Left cardiac atrium (tissue), 4 donors: ENCODE results near the gene P4HA2. TPM values are rescaled to one million over a fixed set of nuclear protein-coding genes. Genes with fewer than 3 reads are reported as not detected.
"Not testable (repeated sequence)": the region's sequence is repeated elsewhere in the genome, so short reads cannot be mapped to it uniquely, and the experiment has no call there.

Experiments used
- ATAC-seq, 2 donors: fragments of 200-7000 bp; cut with Tn5 transposase; one replicate each; pipeline ENCODE4 v1.9.1; 2020; ENCODE audit warnings: mild to moderate bottlenecking in 2 of 2, moderate library complexity in 2 of 2
- DNase-seq: peaks from one replicate; pipeline ENCODE4 v3.0.0-alpha.2; 2020
- intact Hi-C, 2 donors: fragments of 100-400 bp; cut with DNase I; formaldehyde crosslinking; loops; one replicate each; pipeline versions ENCODE4 v1.14.1 to v1.15.1; 2022 to 2023
- total RNA-seq, 2 donors: library from RNA; stranded (reverse); fragmentation: NEBNext Ultra II Directional; extraction: Animal tissue kit (Norgen Biotek cat#: 25700); gene quantifications; one replicate each; pipeline ENCODE4 v1.2.1, GENCODE V29; 2021
- donor health status: DM: no; HTN: yes; CAD: no.
- donor health status: DM: no; HTN: yes; CAD: no; lungs with severe emphysema.
- donor health status: DM: yes; HTN: yes; CAD: no.
- donor health status: Dilated cardiomyopathy.

The P4HA2 gene
- total RNA-seq, 2 donors from 2014 or later = 60.2 to 78.4 TPM

DNA sequence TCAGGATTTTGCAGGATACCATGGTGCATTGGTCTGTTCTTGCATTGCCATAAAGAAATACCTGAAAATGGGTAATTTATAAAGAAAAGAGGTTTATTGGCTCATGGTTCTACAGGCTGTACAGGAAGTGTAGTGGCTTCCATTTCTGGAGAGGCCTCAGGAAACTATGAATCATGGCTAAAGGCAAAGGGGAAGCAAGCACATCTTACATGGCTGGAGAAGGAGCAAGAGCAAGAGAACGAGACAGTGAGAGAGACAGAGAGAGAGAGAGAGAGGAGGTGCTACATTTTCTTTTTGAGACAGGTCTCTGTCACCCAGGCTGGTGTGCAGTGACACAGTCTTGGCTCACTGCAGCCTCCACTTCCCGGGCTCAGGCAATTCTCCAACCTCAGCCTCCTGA, 43.9 kb downstream of the P4HA2 start:
- intact Hi-C loops = loop anchor here in 1 of 2 donors (10.0 kb wide), 1 partner anchor 181 kb away; the partner anchor contains the start of gene SLC22A5

DNA sequence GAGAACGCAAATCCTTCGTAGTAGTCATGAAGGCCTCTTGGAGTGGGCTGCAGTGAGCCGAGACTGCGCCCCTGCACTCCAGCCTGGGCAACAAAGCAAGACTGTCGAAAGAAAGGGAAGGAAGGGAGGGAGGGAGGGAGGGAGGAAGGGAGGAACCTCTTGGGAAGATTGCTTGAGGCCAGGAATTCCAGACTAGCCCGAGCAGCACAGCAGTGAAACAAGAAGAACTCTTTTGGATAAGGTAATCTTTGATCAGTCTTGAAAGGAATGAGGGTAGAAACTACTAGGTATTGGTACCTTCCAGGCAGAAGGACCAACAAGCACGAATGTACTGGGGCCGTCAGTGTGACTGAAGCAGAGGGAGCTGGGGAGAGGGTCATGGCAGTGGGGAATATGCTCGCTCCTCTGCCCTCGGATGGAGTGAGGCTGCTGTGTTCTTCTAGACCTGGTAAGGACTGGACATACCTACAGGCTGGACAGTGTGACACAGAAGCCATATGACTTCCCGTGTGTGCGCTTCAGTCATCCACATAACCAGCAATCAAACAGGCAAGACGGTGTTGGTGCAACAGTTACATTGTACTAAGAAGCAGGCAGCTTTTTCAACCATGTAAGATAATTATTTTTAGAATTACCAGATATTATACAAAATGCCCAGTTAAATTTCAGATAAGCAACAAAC, 45.2 kb downstream of the P4HA2 start:
- ATAC-seq (peak; percentile 29 to 36), DNase-seq (no peak)
- intact Hi-C loops = loop anchor here in 1 of 2 donors (10.0 kb wide), 1 partner anchor 182 kb away; the partner anchor contains the start of gene SLC22A5

More for the DNA sequence above, 43.9 kb downstream of the P4HA2 start:
- no peak for DNase-seq
- no peak for ATAC-seq

GRCh38 chr5:132181011-132181629, 46.5 kb downstream of the P4HA2 start:
- peak in 1 of 2 donors; percentile 34 for ATAC-seq
- intact Hi-C loops = loop anchor here in 1 of 2 donors (10.0 kb wide), 1 partner anchor 184 kb away; the partner anchor contains the start of gene SLC22A5
- no peak for DNase-seq

- intact Hi-C loops = loop anchor here in 1 of 2 donors (10.0 kb wide), 1 partner anchor 185 kb away; the partner anchor contains the start of gene SLC22A5
- no peak for DNase-seq
- ATAC-seq = peak; percentile 51 to 60
Observed at GRCh38 chr5:132180134-132180745, 47.4 kb downstream of the P4HA2 start.

- intact Hi-C loops = no loop called here
- ATAC-seq = no peak
- DNase-seq = no peak
Observed at GRCh38 chr5:132179405-132179804, 48.2 kb downstream of the P4HA2 start.

DNA sequence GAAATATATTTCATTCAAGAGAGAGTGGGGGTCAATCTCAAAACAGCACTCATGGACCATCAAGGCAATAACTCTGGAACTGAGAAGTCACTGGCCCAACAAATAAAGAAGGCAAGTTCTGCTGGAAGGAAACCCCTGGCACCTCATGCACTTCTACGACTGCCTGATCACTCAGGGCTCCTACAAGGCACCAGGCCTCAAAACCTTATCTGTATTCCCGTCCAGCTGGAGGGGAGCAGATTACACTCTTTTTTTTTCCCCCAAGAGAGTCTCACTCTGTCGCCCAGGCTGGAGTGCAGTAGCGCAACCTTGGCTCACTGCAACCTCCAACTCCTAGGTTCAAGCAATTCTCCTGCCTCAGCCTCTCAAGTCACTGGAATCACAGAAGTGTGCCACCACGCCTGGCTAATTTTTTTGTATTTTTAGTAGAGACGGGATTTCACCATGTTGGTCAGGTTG, 49.9 kb downstream of the P4HA2 start:
- ATAC-seq = no peak
- DNase-seq = no peak
- intact Hi-C loops = no loop called here

DNA sequence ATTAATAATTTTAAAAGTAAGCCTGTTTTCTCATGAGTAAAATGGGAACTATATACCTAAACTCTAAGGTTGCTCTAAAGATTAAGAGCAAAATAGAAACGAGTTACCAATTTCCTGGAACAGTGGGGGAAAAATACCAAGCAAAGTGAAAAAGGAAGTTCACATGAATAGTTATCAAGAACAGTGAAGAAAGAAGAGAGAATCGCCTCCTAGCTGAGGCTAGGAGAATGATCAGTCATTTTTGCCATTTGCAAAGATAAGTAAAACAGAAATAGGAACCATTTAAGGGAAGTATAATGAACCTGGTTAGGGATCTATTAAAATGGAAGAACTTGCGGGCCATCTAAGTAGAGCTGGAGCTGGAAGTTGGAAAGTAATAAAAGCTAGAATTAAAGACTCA, 50.7 kb downstream of the P4HA2 start:
- intact Hi-C loops = no loop called here
- DNase-seq = no peak
- no peak for ATAC-seq

DNA sequence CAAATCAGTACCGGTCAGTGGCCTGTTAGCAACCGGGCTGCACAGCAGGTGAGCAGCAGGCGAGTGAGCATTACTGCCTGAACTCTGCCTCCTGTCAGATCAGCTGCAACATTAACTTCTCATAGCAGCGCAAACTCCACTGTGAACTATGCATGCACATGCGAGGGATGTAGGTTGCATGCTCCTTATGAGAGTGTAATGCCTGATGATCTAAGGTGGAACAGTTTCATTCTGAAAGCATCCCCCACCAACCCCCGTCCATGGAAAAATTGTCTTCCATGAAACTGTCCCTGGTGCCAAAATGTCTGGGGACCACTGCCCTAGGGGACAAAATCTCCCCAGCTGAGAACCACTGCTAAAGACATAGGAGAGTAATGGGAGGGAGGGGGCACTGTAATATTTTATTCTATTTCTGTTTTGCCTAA, 51.1 kb downstream of the P4HA2 start:
- intact Hi-C loops = no loop called here
- DNase-seq (no peak), ATAC-seq (no peak)

DNA sequence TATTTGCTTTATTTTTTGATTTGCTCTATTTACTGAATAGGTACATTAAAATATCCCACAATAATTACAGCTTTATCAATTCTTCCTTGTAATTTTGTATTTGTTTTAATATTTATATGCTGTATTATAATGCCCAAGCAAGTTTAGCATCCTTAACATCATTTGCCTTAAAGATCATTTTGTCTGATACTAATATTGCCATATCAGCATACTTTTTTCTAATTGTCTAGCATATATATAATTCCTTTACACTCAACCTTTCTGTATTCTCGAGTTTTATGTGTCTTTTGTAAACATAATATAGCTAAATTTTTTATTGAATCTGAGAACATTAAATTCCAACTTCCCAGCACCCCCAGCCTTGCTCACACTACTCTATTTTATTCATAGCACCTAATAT, 64.7 kb downstream of the P4HA2 start:
- no peak for ATAC-seq
- DNase-seq = no peak
- intact Hi-C loops = no loop called here

DNA sequence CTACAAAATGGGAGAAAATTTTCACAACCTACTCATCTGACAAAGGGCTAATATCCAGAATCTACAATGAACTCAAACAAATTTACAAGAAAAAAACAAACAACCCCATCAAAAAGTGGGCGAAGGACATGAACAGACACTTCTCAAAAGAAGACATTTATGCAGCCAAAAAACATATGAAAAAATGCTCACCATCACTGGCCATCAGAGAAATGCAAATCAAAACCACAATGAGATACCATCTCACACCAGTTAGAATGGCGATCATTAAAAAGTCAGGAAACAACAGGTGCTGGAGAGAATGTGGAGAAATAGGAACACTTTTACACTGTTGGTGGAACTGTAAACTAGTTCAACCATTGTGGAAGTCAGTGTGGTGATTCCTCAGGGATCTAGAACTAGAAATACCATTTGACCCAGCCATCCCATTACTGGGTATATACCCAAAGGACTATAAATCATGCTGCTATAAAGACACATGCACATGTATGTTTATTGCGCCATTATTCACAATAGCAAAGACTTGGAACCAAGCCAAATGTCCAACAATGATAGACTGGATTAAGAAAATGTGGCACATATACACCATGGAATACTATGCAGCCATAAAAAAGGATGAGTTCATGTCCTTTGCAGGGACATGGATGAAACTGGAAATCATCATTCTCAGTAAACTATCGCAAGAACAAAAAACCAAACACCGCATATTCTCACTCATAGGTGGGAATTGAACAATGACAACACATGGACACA, 65.9 kb downstream of the P4HA2 start:
- DNase-seq, intact Hi-C loops, ATAC-seq: not testable (repeated sequence)

GRCh38 chr5:132156413-132156812, 71.2 kb downstream of the P4HA2 start:
- intact Hi-C loops = no loop called here
- no peak for DNase-seq
- ATAC-seq = no peak

DNA sequence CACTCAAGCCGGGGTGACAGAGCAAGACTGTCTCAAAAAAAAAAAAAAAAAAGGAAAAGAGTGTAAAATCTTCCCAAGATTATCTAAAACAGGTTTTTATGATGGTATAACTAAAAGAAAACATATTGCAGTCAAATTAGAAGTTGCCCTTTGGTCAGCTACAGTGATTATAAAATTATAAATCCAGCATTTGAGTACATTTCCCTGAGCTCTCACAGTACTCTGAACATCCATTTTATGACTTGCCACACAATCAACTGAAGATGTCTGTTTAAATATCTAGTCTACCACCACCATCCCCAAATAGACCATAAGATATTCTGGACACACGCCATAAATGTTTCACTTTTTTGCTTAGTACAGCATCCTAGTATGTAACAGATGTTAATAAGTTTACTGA, 77.1 kb downstream of the P4HA2 start:
- ATAC-seq (no peak), DNase-seq (no peak)
- intact Hi-C loops = no loop called here

- intact Hi-C loops = no loop called here
- DNase-seq = no peak
- no peak for ATAC-seq
Observed at GRCh38 chr5:132147663-132148062, 80.0 kb downstream of the P4HA2 start.

DNA sequence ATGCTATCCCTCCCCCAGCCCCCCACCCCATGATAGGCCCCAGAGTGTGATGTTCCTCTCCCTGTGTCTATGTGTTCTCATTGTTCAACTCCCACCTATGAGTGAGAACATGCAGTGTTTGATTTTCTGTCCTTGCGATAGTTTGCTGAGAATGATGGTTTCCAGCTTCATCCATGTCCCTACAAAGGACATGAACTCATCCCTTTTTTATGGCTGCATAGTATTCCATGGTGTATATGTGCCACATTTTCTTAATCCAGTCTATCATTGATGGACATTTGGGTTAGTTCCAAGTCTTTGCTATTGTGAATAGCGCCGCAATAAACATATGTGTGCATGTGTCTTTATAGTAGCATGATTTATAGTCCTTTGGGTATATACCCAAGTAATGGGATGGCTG, 82.3 kb downstream of the P4HA2 start:
- intact Hi-C loops, DNase-seq: not testable (repeated sequence)

DNA sequence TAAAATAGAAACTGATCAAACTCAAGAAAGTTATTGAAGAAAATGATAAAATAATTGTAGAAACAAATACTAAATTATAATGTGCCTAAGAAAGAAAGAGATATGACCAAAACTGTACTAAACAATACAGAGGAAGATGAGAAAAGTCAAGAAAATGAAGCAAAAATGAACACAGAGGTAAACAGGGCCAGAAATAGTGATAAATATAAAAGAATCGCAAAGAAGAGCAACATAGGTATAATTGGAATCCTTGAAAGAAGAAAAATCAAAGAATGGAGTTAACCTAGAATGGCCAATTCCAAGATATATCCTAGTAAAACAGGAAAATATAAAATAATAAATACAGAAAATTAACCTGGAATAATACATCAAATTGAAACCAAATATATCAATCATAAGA, 84.5 kb downstream of the P4HA2 start:
- DNase-seq (no peak), ATAC-seq (no peak)
- intact Hi-C loops = no loop called here

More for the DNA sequence above, 82.3 kb downstream of the P4HA2 start:
- not testable (repeated sequence) for ATAC-seq

GRCh38 chr5:132142459-132142858, 85.2 kb downstream of the P4HA2 start:
- intact Hi-C loops = no loop called here
- ATAC-seq = no peak
- DNase-seq = no peak
